ENCODE results near the gene IPMK. TPM values are rescaled to one million over a fixed set of nuclear protein-coding genes. Genes with fewer than 3 reads are reported as not detected.
"Not testable (repeated sequence)": the region's sequence is repeated elsewhere in the genome, so short reads cannot be mapped to it uniquely, and the experiment has no call there.

Gene IPMK
- total RNA-seq, 1 experiment from 2014 or later: 7.2 TPM

DNA sequence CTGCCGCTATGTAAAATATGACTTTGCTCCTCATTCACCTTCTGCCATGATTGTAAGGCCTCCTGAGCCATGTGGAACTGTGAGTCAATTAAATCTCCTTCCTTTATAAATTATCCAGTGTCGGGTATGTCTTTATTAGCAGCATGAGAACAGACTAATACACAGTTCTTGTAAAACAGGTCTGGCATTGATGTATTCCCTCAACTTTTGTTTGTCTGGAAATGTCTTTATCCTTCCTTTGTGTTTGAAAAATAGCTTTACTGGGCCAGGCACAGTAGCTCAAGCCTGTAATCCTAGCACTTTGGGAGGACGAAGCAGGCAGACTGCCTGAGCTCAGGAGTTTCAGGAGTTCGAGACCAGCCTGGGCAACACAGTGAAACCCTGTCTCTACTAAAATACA, 14.5 kb downstream of the IPMK start:
- no peak overlapping the region for H4K8ac ChIP-seq (replicated peaks; ENCODE audit: insufficient read length, low read depth, low read length)
- no peak overlapping the region for H3K23ac ChIP-seq (ENCODE audit: insufficient read length, low read depth, low read length)
- H3K36me3 Mint-ChIP-seq (ENCODE audit: insufficient read depth in 1 of 3, low read depth in 3 of 3): peaks cover 30 to 43% (median 35%) of the 10 kb centered on the region in 3 experiments
- H2BK15ac ChIP-seq (ENCODE audit: low read depth, low read length): no peak overlapping the region
- peaks cover 7 to 11% of the 10 kb centered on the region in 2 experiments for H3K4me1 Mint-ChIP-seq
- no peaks in the 10 kb centered on the region for H3K23me2 ChIP-seq (ENCODE audit: insufficient read length, low read depth, low read length, poor library complexity, severe bottlenecking)
- H3K4ac ChIP-seq (ENCODE audit: low read depth, low read length): no peak overlapping the region
- no peaks in the 10 kb centered on the region for H3K4me1 ChIP-seq (ENCODE audit: insufficient read depth, low read length)
- H4K5ac ChIP-seq (ENCODE audit: insufficient read length, low read depth, low read length): no peak overlapping the region
- no peak overlapping the region for H3K9ac ChIP-seq (ENCODE audit: extremely low read depth, insufficient read length, low read length)
- no peak overlapping the region for H3T11ph ChIP-seq (ENCODE audit: low read length)
- H3K56ac ChIP-seq (ENCODE audit: insufficient read length, low read depth, low read length): no peak overlapping the region
- no peak overlapping the region for H3K4me2 ChIP-seq (ENCODE audit: insufficient read depth, insufficient read length, low read length)
- TF ChIP-seq, protein P1, sequence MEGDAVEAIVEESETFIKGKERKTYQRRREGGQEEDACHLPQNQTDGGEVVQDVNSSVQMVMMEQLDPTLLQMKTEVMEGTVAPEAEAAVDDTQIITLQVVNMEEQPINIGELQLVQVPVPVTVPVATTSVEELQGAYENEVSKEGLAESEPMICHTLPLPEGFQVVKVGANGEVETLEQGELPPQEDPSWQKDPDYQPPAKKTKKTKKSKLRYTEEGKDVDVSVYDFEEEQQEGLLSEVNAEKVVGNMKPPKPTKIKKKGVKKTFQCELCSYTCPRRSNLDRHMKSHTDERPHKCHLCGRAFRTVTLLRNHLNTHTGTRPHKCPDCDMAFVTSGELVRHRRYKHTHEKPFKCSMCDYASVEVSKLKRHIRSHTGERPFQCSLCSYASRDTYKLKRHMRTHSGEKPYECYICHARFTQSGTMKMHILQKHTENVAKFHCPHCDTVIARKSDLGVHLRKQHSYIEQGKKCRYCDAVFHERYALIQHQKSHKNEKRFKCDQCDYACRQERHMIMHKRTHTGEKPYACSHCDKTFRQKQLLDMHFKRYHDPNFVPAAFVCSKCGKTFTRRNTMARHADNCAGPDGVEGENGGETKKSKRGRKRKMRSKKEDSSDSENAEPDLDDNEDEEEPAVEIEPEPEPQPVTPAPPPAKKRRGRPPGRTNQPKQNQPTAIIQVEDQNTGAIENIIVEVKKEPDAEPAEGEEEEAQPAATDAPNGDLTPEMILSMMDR (conservative IDR thresholded peaks at IDR 0.05): no peak
- H3K27me3 ChIP-seq (ENCODE audit: insufficient read depth, low read length): no peaks in the 10 kb centered on the region
- H3K27me3 Mint-ChIP-seq (ENCODE audit: low read depth): peaks cover 25% of the 10 kb centered on the region
- no peaks in the 10 kb centered on the region for H4K20me1 ChIP-seq (ENCODE audit: control insufficient read depth, insufficient read depth, insufficient read length)
- H3K27ac ChIP-seq (ENCODE audit: insufficient read length, low read depth, low read length): no peak overlapping the region
- no peak overlapping the region for H2AFZ ChIP-seq (ENCODE audit: low read length)
- H3K9me3 ChIP-seq (ENCODE audit: control insufficient read depth, low read depth, low read length): no peaks in the 10 kb centered on the region
- no peak overlapping the region for H2BK120ac ChIP-seq (ENCODE audit: low read depth, low read length, poor library complexity, severe bottlenecking)
- H2BK12ac ChIP-seq (ENCODE audit: insufficient read length, low read depth, low read length): no peak overlapping the region
- no peak overlapping the region for H3K14ac ChIP-seq (ENCODE audit: insufficient read depth, low read length)
- no peak overlapping the region for H2BK5ac ChIP-seq (ENCODE audit: insufficient read length, low read length)
- H2AK5ac ChIP-seq (ENCODE audit: insufficient read length, low read length): no peak overlapping the region
- H3K9me3 Mint-ChIP-seq: peaks cover 32 to 42% of the 10 kb centered on the region in 2 experiments
- no peak for DNase-seq
- WGBS (ENCODE audit: extremely low coverage, insufficient read length, low lambda C conversion rate): no CpG with 5 or more reads among the region's 4 CpGs
- no peak overlapping the region for H3K4me3 Mint-ChIP-seq
- H2BK20ac ChIP-seq (ENCODE audit: low read depth, low read length, poor library complexity, severe bottlenecking): no peak overlapping the region
- H4K91ac ChIP-seq (ENCODE audit: insufficient read length, low read depth, low read length): no peak overlapping the region
- no peaks in the 10 kb centered on the region for H3K79me1 ChIP-seq (ENCODE audit: insufficient read depth, low read depth, low read length, poor library complexity, severe bottlenecking)
- H3K27ac Mint-ChIP-seq: no peak overlapping the region
- no peaks in the 10 kb centered on the region for H3K79me2 ChIP-seq (ENCODE audit: insufficient read depth, low read length)
- H3K18ac ChIP-seq (ENCODE audit: insufficient read length, low read depth, low read length): no peak overlapping the region

DNA sequence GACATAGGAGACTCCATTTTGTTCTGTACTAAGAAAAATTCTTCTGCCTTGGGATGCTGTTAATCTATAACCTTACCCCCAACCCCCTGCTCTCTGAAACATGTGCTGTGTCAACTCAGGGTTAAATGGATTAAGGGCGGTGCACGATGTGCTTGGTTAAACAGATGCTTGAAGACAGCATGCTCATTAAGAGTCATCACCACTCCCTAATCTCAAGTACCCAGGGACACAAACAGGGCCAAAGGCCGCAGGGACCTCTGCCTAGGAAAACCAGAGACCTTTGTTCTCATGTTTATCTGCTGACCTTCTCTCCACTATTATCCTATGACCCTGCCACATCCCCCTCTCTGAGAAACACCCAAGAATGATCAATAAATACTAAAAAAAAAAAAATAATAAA, 23.0 kb downstream of the IPMK start:
- H2BK20ac ChIP-seq (ENCODE audit: low read depth, low read length, poor library complexity, severe bottlenecking); H3T11ph ChIP-seq (ENCODE audit: low read length); H3K18ac ChIP-seq (ENCODE audit: insufficient read length, low read depth, low read length); H3K9ac ChIP-seq (ENCODE audit: extremely low read depth, insufficient read length, low read length); H3K23ac ChIP-seq (ENCODE audit: insufficient read length, low read depth, low read length); H2BK12ac ChIP-seq (ENCODE audit: insufficient read length, low read depth, low read length); H4K5ac ChIP-seq (ENCODE audit: insufficient read length, low read depth, low read length); H3K4me1 ChIP-seq (ENCODE audit: insufficient read depth, low read length); H2BK15ac ChIP-seq (ENCODE audit: low read depth, low read length); H3K27ac Mint-ChIP-seq; H3K14ac ChIP-seq (ENCODE audit: insufficient read depth, low read length); H3K27ac ChIP-seq (ENCODE audit: insufficient read length, low read depth, low read length); H3K56ac ChIP-seq (ENCODE audit: insufficient read length, low read depth, low read length); H3K79me1 ChIP-seq (ENCODE audit: insufficient read depth, low read depth, low read length, poor library complexity, severe bottlenecking); H3K9me3 ChIP-seq (ENCODE audit: control insufficient read depth, low read depth, low read length); H3K4me3 Mint-ChIP-seq; H4K20me1 ChIP-seq (ENCODE audit: control insufficient read depth, insufficient read depth, insufficient read length); H3K79me2 ChIP-seq (ENCODE audit: insufficient read depth, low read length); H3K4me2 ChIP-seq (ENCODE audit: insufficient read depth, insufficient read length, low read length); H4K8ac ChIP-seq (replicated peaks; ENCODE audit: insufficient read length, low read depth, low read length); H2BK120ac ChIP-seq (ENCODE audit: low read depth, low read length, poor library complexity, severe bottlenecking); H2AK5ac ChIP-seq (ENCODE audit: insufficient read length, low read length); H2BK5ac ChIP-seq (ENCODE audit: insufficient read length, low read length); DNase-seq; H3K27me3 Mint-ChIP-seq (ENCODE audit: low read depth); H3K23me2 ChIP-seq (ENCODE audit: insufficient read length, low read depth, low read length, poor library complexity, severe bottlenecking); H3K27me3 ChIP-seq (ENCODE audit: insufficient read depth, low read length); H2AFZ ChIP-seq (ENCODE audit: low read length); H3K4ac ChIP-seq (ENCODE audit: low read depth, low read length); H4K91ac ChIP-seq (ENCODE audit: insufficient read length, low read depth, low read length): not testable (repeated sequence)
- H3K4me1 Mint-ChIP-seq: peaks cover 14 to 17% of the 10 kb centered on the region in 2 experiments
- no CpG with 5 or more reads among the region's 3 CpGs for WGBS (ENCODE audit: extremely low coverage, insufficient read length, low lambda C conversion rate)
- peaks cover 25 to 31% of the 10 kb centered on the region in 2 experiments for H3K9me3 Mint-ChIP-seq
- H3K36me3 Mint-ChIP-seq (ENCODE audit: insufficient read depth in 1 of 3, low read depth in 3 of 3): peaks cover 12 to 29% (median 16%) of the 10 kb centered on the region in 3 experiments
